Iris pigment epithelial cell (primary cell): ENCODE data around the gene NEK6.
"Not testable (repeated sequence)": the region's sequence is repeated elsewhere in the genome, so short reads cannot be mapped to it uniquely, and the experiment has no call there.

ENCODE experiments used
- DNase-seq: peaks from one replicate; pipeline ENCODE4 v3.0.0-alpha.2; 2011; ENCODE audit warnings: low read depth

Gene NEK6

GRCh38 chr9:124228516-124228915 lies 29.2 kb upstream of the NEK6 start:
- DNase-seq: no peak

GRCh38 chr9:124231095-124231737 lies 26.5 kb upstream of the NEK6 start:
- no peak for DNase-seq

- DNase-seq: no peak
Measured at GRCh38 chr9:124238546-124239140, 19.1 kb upstream of the NEK6 start.

DNA sequence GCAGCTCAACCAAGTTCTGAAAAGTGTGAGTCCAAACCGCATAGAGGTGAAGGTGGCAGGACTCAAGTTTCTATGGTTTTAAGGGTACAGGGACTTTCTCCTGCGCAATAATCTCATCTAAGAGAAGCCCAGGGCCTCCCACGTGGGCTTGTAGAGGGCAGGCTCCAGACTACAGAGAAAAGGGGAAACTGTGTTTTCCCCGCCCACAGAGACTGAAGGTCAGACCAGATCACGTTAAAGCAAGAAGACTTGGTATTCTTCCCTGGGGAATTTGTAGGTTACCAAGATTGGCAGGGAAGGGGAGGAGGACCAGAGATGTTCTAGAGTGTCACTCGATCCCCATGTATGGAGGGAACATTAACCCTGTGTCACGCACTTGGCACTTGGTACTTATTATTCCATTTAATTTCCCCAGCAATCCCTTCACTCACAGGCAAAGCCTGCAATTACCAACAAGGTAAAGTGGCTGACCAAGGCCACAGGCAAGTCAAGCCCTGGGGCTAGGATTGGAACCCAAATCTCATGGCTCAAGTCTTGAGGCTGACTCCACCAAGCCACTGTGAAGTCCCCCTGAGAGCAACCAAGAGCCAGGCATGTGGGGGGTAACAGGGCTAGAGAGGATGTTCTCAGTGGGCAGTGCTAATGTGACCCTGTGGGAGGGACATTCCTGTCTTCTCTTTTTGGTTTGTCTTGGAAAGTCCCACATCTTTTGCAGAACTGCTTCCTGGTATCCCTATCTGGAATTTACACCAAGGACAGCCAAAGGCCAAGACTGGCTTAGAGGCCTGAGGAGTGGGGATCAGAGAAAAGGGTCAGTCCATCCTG lies 18.3 kb upstream of the NEK6 start:
- DNase-seq: no peak

- peak; percentile 58 for DNase-seq
Measured at GRCh38 chr9:124242331-124243194, 15.2 kb upstream of the NEK6 start.

GRCh38 chr9:124247393-124247792 lies 10.4 kb upstream of the NEK6 start:
- not testable (repeated sequence) for DNase-seq

DNA sequence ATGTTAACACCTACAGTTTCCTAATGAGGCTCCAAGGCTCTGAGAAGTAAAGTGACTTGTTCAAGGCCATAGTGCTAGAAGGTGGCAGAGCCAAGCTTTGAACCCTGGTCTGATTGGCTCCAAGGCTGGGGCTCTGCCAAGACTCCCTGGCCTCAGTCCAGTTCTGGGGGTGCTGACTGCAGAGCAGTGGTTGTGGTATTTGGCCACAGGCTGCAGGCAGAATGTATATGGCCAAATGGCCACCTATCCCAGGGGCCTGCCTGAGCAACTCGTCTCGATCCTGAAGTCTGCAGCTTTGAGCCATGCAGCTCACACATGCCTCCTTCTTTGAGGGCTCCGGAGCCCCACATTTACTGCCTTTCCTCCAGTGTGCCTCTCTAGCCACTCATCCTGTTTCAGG lies 9.7 kb upstream of the NEK6 start:
- no peak for DNase-seq

- no peak for DNase-seq
Measured at GRCh38 chr9:124248960-124249359, 8.8 kb upstream of the NEK6 start.

DNA sequence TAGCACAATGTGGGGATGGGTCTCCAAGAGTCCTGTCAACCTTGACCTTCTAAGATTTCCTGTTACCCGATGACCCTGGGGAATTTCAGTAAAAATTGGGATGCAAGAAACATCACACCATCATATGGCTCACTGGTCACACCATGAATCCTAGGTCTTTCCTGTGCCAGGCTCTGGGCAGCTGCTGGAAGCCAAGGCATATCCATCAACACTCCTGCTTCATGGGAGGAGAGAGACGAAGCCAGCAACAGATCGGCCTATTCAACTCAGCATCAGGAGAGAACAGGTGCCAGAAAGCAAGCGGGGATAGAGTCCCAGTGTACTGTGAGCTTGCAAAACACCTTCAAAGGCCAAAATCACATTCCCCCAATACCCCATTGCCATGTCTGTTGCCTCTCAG lies 6.5 kb upstream of the NEK6 start:
- DNase-seq: no peak

- DNase-seq: peak; percentile 51
Measured at GRCh38 chr9:124251605-124252378, 6.0 kb upstream of the NEK6 start.

DNA sequence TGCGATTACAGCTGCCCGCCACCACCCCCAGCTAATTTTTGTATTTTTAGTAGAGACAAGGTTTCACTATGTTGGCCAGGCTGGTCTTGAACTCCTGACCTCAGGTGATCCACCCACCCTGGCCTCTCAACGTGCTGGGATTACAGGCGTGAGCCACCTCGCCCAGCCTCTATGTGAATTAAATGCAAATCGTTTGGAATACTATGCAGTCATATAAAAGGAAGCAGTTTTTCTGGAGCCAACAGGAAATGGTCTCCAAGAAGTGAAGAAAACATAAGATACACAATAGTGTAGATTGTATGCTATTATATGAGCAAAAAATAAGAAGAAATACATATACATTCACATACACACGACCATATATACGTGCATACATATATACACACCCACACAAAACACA lies 4.9 kb upstream of the NEK6 start:
- DNase-seq: not testable (repeated sequence)

DNA sequence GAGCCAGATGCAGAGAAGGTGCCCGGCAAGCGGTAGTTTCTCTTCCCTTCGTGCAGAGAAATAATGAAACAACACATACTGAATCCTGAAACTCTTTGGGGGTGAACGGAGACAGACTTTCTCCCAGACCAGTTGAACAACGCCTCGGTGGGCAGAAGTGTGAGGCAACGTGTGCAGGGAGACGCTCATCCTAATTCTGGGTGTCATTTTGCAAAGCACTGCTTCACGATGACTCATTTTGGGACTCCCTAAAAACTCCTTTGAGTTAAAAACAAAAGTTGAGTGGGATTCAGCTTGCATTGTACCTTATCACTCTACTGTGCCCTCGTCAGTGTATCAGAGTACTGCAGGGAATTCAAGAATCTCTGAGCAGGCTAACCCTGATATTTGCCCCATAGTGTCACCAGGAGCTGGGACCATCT lies 3.5 kb upstream of the NEK6 start:
- no peak for DNase-seq

- no peak for DNase-seq
Measured at GRCh38 chr9:124255222-124255621, 2.5 kb upstream of the NEK6 start.

DNA sequence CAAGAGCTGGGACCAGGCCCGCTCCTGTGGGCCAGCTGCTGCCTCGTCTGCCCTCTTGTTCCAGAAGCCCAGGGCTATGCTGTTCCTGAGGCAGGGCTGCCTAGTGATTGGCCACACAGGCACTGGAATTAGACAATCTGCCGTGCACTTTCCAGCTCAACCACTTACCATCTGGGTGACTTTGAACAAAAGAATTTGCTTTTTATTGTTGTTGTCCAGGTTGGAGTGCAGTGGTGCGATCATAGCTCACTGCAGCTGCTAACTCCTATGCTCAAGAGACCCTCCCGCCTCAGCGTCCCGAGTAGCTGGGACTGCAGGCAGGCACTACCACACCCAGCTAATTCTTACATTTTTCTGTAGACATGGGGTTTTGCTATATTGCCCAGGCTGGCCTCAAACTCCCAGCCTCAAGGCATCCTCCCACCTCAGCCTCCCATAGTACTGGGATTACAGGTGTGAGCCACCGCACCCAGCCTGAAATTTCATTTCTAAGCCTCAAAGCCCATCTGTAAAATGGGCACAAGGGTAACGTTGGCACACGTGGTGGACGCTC lies 1.2 kb upstream of the NEK6 start:
- peak; percentile 93 for DNase-seq

GRCh38 chr9:124257070-124257843 lies 492 bp upstream of the NEK6 start:
- DNase-seq: no peak

GRCh38 chr9:124258607-124259157 lies 933 bp downstream of the NEK6 start:
- no peak for DNase-seq

DNA sequence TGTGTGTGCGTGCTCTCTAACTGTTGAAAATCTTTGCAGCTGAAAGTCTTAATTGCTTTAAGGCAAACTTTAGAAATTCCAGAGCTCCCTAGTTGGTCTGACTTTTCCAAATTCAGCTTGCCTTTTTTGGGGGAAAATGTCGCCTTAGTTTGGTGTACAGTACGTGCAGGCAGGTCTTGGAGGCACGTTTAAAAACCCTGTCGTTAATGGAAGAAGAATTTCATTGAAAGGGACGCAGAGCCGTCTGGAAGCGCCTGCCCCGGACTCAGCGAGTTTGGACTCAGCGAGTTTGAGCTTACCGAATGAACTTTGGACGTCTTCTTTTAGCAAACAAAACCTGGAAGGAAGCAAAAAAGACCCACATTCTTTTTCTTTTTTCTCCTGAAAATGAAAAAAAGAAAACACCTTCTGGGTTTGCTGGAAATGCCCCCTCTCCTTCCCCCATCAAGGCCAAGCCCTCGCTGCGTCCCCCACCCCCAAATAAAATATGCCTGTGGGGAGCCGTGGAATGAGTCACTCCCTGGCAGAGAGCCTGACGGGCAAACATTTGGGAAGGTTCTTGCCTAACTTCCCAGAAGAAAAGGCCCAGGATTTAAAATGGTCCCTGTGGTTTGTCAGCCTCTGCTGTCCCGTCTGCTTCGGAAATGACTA lies 1.5 kb downstream of the NEK6 start:
- DNase-seq: peak; percentile 75

DNA sequence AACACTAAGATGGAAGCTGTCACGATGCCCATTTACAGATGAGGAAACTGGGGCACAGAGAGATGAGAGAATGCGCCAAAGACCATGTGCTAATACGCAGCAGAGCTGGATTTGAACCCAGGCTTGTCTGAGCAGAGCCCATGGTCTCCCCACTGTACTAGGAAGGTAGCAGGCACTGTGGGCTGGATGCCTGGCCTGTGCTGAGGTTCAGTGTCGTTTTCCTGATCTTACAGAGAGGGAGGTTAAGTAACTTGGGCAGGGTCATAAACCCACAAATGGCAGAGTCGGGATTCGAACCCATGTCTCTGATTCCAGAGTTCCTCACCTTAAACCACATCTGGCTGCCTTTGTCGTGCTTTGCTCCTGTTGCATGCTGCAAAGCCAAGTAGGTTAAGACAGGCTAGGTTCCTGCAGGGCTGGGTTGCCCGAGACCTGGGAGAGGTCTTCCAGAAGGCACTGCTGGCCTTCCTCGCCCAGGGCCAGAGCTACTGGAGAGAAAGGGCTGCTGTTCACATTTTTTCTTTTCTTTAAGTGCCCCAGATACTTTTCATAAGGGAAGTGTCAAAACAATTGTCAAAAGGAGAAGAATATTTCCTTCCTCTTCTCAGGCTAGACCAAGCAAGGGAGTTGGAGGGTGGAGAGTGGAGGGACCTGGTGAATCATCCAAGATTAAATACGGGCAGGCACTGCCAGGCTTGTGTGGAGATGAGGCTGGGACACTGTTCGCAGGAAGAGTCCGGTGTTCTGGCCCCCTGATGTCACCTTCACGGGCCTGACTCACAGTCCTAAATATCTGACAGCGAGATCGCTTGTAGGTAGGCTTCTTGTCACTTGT lies 3.2 kb downstream of the NEK6 start:
- DNase-seq: peak; percentile 76
